HG03060 (cell line): ENCODE results near the gene CAMK4.
"Not testable (repeated sequence)": the region's sequence is repeated elsewhere in the genome, so short reads cannot be mapped to it uniquely, and the experiment has no call there.

Experiments
- ATAC-seq: cut with Tn5 transposase; IDR thresholded peaks from one replicate; pipeline ENCODE4 v1.9.1; 2021; ENCODE audit warnings: low read depth, moderate number of reproducible peaks; ENCODE audit not compliant: unreplicated experiment

CAMK4 gene

GRCh38 chr5:111408817-111409216, 184.6 kb downstream of the CAMK4 start:
- no peak for ATAC-seq

DNA sequence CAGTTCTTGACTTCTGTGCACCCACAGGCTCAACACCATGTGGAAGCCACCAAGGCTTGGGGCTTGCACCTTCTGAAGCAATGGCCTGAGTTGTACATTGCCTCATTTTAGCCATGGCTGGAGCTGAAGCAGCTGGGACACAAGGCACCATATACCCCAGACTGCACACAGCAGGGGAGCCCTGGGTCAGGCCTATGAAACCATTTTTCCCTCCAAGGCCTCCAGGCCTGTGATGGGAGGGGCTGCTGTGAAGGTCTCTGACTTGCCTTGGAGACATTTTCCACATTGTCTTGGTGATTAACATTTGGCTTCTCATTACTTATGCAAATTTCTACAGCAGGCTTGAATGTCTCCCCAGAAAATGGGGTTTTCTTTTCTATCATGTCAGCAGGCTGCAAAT, 185.1 kb downstream of the CAMK4 start:
- ATAC-seq: not testable (repeated sequence)

- not testable (repeated sequence) for ATAC-seq
These were observed 185.9 kb downstream of the CAMK4 start for GRCh38 chr5:111410067-111410466.

DNA sequence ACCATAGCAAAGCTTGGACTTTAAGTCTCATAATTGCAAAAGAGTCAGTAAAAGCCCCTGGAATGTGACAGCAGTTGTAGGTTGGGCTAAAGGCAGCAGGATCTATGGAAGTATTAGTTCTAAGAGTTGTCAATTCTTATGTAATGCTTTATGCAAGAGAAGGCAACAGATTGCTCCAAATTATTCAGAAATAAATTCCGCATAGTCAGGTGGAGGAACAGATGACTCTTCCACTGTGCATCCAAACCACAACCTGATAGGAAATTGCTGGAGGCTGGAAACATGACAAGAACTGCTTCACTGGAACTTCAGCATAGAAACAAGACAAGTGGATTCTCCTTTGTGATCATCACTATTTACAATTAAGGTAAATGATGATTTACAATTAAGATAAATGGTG, 187.1 kb downstream of the CAMK4 start:
- no peak for ATAC-seq

GRCh38 chr5:111412593-111412992, 188.4 kb downstream of the CAMK4 start:
- ATAC-seq: no peak

- no peak for ATAC-seq
These were observed 190.9 kb downstream of the CAMK4 start for GRCh38 chr5:111415053-111415452.

DNA sequence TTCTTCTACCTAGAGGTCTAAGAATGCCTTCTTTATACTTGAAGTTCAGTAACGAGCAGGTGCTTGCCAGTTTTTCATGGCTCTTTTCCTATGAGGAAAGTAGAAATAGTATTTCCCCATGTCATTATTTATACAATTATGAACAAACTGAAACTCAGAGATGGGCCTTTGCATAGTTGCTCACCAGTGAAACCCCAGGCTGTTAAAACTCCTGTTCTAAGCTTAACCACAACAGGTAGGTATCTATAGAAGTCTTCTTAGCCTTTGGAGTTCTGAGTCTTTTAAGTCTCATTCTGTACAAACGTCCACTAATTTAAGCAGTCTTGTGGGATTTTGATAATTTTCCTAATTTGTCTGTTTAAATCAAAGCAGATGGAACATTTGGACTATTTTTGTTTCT, 198.1 kb downstream of the CAMK4 start:
- no peak for ATAC-seq

DNA sequence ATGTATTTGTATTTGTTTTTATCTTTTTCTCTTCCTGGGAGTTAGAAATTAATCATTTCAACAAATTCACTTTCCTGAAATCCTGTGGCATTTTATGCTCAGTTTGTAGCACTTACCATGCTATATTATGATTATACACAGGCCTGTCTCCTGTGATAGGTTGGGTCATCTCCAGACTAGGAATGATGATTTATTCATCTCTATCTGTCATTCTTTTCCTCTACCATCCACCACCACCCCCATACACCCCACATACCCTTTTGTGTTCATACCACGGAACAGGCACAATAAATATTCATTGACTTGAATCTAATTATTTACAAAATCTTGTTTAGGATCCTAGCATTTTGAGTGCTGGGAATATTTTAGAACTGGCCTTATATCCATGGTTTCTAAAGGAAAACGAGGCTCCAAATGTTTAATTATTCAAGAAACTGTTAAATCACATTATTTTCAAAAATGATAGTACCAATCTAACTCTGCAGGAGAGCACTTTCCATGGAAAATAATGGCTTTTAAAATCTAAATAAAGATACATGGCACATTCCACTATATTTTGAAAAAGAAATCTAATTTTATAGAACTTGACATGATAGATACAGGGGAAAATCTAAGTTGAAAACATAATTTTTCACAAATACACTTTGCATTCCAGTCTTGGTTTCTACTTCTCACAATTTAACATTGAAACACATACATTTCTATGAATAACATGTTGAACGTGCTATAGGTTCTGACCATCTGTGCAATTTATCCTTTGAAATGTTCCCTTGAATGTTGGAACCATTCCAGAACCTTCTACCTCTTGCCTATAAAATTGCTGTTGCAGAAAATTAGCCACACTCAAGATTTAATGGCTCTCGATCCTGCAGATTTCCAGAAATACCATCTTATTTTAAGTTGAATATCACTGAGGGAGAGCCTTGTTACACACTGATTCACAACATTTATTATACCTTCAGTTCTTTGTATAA, 198.8 kb downstream of the CAMK4 start:
- ATAC-seq: no peak

GRCh38 chr5:111425205-111425604, 201.0 kb downstream of the CAMK4 start:
- no peak for ATAC-seq

DNA sequence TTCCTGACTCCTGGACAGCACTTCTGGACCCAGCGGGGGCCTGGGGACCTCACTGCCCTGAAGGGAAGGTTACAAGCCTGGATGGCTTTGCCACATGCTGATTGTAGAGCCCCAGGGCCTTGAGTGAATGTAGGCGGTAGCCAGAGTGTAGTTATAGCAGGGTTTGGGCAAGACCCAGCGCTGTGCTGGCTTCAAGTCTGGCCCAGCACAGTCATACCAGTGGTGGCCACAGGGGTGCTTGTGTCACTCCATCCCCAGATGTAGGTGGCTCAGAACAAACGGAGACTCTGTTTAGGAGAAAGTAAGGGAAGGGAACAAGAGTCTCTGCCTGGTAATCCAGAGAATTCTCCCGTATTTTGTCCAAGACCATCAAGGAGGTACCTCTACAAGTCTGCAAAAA, 203.6 kb downstream of the CAMK4 start:
- ATAC-seq: no peak

- no peak for ATAC-seq
These were observed 208.8 kb downstream of the CAMK4 start for GRCh38 chr5:111432883-111433536.

DNA sequence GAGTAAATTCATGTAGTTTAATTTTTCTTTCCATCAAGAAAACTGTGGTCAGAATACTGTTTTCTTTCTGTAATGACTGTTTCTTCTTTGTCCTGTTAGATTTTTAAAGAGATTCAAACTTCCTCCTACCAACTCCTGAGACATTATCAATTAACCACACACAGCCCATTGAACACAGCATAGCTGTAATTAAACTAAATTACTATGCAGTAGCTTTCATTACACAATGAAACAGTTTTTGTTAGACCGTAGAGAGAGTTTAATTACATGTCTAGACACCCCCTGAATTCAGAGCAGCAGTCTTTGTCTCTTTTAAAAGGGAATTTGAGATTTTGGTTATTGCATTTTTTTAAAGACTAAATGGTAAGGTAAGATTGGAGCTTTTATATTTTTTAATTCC, 210.6 kb downstream of the CAMK4 start:
- ATAC-seq: no peak

DNA sequence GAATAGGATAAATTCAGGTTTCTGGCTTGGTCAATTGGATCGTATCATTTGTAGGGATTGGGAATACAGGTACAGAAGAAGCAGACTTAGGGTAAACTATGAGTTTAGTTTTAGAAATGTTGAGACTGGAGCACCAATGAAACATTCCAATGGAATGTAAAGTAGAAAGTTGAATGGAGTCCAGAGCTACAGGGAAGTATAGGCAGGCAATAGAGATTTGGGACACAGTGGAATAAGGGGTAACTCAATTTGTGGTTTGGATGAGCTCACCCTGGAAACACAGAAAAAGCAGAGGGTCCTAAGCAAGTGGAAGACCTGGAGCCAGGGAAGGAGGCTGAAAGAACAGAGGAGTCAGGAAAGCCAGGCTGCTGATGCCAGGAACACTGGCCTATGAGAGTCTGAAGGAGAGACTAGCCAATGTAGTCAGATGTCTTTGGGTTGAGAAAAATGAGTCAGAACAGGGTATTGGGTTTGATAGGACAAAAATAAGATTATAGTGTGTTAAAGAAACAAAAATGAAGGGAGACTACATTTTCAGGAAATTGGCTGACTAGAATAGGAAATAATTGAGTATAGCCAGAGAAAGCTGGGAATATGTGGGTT, 215.4 kb downstream of the CAMK4 start:
- ATAC-seq: no peak

DNA sequence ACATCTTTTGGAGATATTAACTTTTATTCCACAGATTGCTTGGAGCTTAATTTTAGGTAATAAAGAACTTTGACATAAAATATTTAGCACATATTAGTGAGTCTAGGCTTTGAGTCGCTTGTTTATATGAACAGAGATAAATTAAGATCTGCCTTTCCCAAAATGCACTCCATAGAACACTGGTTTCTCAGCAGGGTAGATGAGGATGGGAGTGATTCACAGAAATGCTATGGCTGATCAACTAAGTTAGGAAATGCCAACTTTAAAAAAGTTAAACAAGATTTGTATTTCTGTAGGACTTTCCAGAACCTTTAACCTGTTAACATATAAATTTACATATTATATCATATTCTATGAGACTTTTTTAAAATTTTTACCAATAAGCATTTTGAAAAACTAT, 222.9 kb downstream of the CAMK4 start:
- no peak for ATAC-seq

- ATAC-seq: no peak
These were observed 223.6 kb downstream of the CAMK4 start for GRCh38 chr5:111447822-111448221.

GRCh38 chr5:111453295-111453694, 229.1 kb downstream of the CAMK4 start:
- no peak for ATAC-seq

- ATAC-seq: no peak
These were observed 229.6 kb downstream of the CAMK4 start for GRCh38 chr5:111453747-111454146.

GRCh38 chr5:111454198-111454622, 230.0 kb downstream of the CAMK4 start:
- no peak for ATAC-seq

GRCh38 chr5:111454776-111455175, 230.6 kb downstream of the CAMK4 start:
- ATAC-seq: no peak

GRCh38 chr5:111461255-111461671, 237.1 kb downstream of the CAMK4 start:
- ATAC-seq: no peak

GRCh38 chr5:111461934-111462333, 237.8 kb downstream of the CAMK4 start:
- ATAC-seq: no peak
